GM18508 (cell line): Measurements from ENCODE around the gene TFCP2L1.
"Not testable (repeated sequence)": the region's sequence is repeated elsewhere in the genome, so short reads cannot be mapped to it uniquely, and the experiment has no call there.

Experiments
- ATAC-seq: cut with Tn5 transposase; IDR thresholded peaks from one replicate; pipeline ENCODE4 v1.9.1; 2021; ENCODE audit warnings: moderate number of reproducible peaks; ENCODE audit not compliant: insufficient read depth, unreplicated experiment

The TFCP2L1 gene

DNA sequence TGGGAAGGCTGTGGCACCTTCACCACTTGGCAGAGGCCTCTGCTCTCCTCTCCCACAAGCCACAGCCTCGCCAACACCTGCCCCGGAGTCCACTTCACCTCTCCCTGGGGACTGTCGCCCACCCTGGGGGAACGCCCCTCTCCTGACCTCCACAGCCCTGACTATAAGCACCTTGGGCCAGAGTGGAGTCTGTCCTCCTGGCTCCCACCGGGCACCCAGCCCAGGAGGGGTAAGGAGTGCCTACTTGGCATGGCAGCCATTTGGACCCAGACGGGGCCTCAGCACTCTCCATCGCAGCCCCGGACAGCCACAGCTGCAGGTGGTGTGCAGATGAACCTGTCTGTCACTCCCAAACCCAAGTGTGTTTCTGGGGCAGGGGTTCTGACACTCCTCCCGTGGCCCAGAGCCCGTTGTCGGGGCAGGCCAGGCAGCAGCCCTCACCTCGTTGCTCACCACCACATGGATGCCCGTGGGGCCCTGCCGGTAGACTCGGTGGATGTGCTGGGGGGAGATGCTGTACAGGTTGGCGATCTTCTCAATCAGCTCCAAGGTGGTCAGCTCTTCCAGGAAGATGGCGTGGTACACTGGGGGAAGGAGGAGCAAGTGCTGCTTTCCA, 53.5 kb downstream of the TFCP2L1 start:
- no peak for ATAC-seq

DNA sequence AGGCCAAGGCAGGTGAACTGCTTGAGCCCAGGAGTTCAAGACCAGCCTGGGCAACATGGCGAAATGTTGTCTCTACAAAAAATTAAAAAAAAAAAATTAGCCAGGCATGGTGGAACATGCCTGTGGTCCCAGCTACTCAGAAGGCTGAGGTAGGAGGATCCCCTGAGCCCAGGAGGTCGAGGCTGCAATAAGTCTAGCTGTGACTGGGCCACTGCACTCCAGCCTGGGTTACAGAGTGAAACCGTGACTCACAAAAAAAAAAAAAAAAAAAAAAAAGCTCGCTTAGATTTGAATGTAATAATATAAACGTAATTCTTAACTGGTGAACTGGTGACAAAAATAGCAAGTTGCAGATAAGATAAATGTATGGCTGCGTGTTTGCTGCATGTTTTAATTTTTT, 56.5 kb downstream of the TFCP2L1 start:
- ATAC-seq: no peak

GRCh38 chr2:121227381-121228144, 57.4 kb downstream of the TFCP2L1 start:
- ATAC-seq: not testable (repeated sequence)

- ATAC-seq: not testable (repeated sequence)
Measured at GRCh38 chr2:121225681-121226080, 59.3 kb downstream of the TFCP2L1 start.

- no peak for ATAC-seq
Measured at GRCh38 chr2:121220995-121221394, 64.0 kb downstream of the TFCP2L1 start.

- no peak for ATAC-seq
Measured at GRCh38 chr2:121219866-121220265, 65.1 kb downstream of the TFCP2L1 start.

DNA sequence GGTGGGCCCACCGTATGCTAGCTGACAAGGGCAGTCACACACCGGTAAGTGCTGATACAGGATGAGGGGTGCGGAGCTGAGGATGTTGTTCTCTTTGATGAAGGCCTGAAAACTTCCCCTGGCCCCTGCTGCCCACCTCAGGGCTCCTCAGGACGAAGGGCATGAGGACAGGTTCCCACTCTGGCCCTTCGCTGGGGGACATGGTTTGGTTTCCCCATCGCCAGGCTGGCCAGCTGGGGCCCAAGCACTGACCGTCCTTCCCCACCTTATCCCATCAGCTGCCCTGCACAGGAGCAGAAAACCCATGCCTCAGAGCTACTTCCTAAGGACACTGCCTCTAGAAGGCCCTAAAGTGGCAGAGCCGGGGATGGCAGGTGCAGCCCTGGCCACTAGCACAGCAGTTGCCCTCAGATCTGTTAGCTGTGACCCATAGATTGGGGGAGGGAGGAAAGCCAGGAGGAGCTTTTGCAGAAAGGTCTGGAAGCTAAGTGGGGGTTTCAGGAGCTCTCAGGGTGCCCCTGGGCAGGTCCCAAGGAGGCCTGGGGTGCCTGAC, 66.5 kb downstream of the TFCP2L1 start:
- ATAC-seq: no peak

- no peak for ATAC-seq
Measured at GRCh38 chr2:121217627-121218026, 67.4 kb downstream of the TFCP2L1 start.

DNA sequence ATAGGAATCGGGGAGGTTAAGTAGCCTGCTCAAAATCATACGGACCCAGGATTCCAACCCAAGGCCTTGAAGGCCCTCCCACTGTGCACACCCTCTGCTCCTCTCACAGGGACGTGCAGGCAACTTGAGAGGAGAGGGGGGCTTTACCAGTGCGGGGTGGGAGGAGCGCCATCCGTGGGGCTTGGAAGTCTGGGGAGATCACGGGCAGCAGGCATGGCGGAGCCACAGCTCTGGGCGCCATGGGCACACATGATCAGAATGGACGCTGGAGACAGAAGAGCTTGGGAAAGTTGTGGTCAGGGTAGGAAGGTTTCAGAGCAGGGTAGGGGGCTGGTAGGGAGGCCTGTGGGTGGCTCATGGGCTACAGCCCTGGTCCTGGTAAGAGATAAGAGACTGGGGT, 70.7 kb downstream of the TFCP2L1 start:
- no peak for ATAC-seq

DNA sequence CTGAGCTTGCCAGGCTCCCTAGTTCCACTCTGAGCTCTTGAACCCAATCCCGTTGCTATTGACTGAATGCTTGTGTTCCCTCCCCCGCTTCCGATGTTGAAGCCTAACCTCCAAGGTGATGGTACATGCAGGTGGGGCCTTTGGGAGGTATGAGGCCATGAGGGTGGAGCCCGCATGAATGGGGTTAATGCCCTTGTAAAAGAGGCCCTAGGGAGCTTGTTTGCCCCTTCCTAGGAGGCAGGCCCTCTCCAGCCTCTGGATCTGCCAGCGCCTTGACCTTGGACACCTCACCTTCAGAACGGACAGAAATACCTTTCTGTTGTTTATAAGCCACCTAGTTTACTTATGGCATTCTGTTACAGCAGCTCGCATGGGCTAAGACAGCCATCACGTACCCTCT, 71.6 kb downstream of the TFCP2L1 start:
- ATAC-seq: no peak

GRCh38 chr2:121212661-121213325, 72.2 kb downstream of the TFCP2L1 start:
- no peak for ATAC-seq

DNA sequence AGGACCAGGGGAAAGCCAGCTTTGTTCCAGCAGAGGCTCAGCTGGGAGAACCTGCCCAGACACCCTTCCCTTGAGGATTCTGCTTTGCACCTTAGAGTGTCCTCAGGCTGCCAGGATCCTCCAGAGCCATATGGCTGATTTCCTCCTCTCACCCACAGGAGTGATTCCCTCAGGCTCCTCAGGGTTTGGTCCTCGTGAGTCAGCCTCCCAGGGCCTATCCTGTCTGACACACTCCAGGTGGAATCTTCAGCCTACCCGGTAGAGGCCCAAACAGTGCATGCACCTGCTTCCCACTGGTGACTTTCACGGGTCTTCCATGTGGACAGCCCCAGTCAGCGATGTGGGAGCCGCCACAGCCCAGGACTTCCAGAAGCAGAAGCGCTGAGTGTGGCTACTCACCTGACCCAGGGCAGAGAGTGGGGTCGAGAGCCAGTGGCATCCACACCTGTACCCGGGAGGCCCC, 73.3 kb downstream of the TFCP2L1 start:
- no peak for ATAC-seq

DNA sequence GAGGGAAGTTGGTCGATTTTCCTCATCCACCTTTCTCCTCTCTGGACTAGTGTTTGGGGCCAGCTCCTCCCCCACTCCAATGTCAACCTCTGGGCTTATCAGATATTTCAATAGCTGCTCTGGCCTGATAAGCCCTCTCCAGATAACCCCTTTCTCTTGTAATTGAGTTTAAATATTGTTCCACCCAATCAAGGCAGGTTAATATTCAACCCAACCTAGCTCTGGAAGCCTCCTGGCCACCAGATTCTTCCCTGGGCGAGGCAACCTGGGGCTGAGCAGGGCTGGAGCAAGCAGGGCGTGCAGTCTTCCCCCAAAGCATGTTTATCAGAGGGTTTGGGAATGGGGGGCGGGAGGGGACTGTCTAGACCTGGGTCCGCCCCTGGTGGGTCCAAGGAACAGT, 73.8 kb downstream of the TFCP2L1 start:
- ATAC-seq: no peak

DNA sequence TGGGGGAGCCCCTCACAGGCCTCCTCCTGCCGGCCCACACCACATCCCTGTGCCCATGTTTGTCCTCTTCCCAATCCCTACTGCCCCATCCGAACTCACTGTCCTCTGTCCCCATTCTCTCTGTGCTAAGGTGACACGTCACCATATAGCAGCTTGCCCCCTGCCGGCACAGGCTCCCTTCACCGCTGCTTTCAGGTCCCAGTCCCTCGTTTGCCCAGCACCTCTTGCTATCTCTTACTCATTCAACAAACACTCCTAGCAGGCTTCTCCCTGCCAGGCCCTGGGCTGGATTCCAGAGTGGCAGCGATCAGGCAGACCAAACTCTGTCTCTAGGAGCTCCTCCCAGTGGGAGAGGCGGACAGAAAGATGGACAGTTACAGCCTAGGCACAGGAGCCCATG, 74.3 kb downstream of the TFCP2L1 start:
- no peak for ATAC-seq

GRCh38 chr2:121209014-121209610, 75.9 kb downstream of the TFCP2L1 start:
- no peak for ATAC-seq

DNA sequence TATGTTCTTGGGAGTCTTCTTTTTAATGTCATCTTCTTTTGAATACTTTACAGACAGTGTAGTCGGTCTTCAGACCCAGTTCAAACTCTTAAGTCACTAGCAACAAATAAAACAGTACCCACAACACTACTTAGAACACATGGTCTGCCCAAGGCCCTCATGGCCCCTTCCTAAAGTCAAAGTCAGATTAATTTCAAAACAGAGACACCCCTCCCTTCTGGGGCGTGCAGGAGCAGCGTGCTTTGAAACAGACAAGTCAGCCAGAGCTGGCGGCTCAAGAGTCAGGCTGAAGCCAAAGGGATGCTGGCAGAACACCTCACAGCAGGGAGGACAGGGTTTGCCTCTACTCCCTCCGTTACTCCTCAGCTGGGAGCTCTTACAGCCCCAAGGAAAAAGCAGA, 77.5 kb downstream of the TFCP2L1 start:
- ATAC-seq: no peak

DNA sequence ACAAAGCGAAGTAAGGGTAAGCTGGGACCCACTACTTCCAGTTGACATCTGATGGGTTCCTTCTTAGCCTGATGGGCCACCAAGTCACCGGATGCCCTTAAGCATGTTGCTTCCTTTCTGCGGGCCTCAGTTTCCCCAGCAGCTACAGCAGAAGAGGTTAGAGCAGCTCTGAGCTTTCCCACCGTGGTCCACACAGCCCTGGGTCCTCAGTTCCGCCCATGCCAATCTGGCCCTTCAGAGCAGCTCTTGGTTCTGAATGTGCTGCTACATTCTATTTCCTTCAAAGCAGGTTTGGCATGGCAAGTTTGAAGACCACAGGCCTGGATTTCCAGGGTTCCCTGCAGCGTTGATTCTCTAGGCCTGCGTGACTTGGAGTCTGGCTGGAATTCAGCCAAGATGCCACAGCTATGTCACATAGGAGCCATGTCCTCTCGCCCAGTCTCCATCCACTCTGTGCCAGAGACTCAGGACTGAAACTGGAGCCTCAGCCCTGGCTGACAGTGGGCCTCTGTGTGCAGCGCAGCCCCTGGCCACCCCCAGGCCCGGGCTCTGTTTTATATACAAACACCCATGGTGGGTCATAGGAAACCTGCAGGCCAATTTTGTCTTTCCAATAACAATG, 79.6 kb downstream of the TFCP2L1 start:
- ATAC-seq: no peak

DNA sequence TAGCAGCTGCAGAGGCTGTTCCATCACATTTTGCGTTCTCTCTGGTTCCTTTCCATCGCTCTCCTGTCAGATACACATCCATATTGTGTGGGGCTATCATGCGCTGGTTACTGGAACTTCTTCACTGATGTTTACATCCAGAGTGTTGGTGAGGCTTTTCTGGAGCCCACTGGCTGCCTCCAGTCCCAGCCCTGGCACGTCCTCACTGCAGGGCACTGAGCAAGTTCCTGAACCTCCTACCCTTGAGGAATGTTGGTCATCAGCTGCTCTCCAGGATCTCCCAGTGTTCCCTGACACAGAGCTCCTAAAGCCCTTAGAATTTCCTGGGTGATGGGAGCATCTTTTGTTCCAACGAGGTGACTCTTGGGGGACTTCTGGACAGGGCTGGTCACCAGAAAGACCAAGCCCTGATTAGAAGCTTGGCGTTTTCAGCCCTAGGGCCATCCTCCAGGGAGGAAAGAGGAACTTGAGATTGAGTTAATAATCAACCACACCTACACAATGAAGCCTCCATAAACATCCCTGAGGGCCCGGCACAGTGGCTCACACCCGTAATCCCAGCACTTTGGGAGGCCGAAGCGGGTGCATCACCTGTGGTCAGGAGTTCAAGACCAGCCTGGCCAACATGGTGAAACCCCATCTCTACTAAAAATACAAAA, 81.3 kb downstream of the TFCP2L1 start:
- no peak for ATAC-seq

- no peak for ATAC-seq
Measured at GRCh38 chr2:121202541-121203310, 82.3 kb downstream of the TFCP2L1 start.
